Measurements from ENCODE around the gene SCRN1.

The SCRN1 gene, protein sequence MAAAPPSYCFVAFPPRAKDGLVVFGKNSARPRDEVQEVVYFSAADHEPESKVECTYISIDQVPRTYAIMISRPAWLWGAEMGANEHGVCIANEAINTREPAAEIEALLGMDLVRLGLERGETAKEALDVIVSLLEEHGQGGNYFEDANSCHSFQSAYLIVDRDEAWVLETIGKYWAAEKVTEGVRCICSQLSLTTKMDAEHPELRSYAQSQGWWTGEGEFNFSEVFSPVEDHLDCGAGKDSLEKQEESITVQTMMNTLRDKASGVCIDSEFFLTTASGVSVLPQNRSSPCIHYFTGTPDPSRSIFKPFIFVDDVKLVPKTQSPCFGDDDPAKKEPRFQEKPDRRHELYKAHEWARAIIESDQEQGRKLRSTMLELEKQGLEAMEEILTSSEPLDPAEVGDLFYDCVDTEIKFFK

DNA sequence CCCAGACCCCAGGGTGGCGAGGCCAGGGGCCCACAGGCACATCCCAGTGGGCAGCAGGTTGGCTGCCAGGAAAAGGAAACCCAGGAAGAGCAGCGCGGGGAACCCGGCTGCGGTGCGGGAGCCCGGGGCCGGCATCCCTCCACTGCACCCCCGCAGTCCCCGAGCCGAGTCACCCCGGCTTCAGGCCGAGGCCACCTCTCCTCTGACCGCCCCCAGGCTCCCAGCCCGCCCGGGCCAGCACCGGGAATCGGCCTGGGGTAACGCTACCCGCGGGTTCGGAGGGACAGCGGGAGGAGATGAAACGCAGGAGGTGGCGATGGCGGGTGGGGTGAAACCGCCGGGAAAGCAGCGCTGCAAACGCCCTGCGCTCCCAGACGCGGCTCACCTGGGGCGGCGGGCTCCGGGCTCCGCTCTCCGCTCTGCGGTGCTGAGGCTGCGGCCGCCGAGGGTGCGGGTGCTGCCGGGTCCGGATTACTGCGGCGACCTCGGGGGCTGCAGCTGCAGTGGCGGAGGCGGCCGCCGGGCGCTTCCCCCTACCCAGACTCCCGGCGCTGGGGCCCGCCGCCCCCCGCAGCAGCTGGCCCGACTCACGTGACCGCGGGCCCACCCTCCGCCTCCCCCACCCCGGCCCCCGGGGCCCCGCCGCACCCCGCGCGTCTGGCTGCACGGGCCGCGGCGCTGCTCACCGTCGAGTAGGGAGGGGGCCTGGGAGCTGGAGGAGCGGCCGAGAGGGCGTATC is at the start of gene SCRN1:
Gene SCRN1 (minus strand): TSS at position 545 of the 739 bp plus-strand sequence. CDS start 20,734 bp downstream, outside the sequence.
- TF ChIP-seq, protein P1, sequence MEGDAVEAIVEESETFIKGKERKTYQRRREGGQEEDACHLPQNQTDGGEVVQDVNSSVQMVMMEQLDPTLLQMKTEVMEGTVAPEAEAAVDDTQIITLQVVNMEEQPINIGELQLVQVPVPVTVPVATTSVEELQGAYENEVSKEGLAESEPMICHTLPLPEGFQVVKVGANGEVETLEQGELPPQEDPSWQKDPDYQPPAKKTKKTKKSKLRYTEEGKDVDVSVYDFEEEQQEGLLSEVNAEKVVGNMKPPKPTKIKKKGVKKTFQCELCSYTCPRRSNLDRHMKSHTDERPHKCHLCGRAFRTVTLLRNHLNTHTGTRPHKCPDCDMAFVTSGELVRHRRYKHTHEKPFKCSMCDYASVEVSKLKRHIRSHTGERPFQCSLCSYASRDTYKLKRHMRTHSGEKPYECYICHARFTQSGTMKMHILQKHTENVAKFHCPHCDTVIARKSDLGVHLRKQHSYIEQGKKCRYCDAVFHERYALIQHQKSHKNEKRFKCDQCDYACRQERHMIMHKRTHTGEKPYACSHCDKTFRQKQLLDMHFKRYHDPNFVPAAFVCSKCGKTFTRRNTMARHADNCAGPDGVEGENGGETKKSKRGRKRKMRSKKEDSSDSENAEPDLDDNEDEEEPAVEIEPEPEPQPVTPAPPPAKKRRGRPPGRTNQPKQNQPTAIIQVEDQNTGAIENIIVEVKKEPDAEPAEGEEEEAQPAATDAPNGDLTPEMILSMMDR (IDR thresholded peaks at IDR 0.05), result no peak
- no peak for TF ChIP-seq ZFX (IDR thresholded peaks at IDR 0.05; ENCODE audit: borderline replicate concordance)
- H3K27ac ChIP-seq, result peak within 1 kb of the TSS; percentile 46

DNA sequence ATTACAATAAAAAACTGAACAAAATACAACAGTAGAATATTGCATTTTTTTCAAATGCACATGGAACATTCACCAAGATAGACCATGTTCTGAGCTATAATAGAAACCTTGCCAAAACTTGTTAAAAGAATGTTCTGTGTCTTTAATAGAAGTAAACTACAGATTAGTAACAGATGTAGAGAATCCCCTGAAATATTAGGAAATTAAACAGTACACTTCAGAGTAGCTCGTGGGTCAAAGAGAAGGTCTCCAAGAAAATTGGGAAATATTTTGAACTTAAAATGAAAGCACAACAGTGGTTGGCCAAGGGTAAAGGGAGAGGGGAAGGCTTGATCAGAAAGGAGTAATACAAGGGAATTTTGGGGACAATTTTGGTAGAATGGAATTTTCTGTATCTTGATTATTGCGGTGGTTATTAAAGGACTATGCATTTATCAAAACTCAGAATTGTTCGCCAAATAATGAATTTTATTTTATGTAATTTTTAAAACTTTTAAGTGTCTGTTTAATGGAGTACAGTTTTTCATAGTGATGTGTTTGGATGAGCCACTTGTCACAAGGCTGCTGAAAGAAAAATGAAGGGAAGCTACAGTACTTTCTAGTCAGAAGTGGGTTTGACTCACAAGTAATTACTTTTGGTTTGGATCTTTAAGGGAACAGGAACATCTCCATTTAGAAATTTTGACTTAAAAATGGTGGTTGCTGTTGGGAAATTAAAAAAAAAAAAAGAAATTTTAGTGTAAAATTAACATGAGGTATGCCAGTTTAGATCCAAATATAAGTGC is 48.8 kb upstream of the SCRN1 start:
- TF ChIP-seq, protein P1 (IDR thresholded peaks at IDR 0.05), result no peak
- TF ChIP-seq ZFX (IDR thresholded peaks at IDR 0.05; ENCODE audit: borderline replicate concordance), result no peak
- H3K27ac ChIP-seq, result no peak overlapping the region

DNA sequence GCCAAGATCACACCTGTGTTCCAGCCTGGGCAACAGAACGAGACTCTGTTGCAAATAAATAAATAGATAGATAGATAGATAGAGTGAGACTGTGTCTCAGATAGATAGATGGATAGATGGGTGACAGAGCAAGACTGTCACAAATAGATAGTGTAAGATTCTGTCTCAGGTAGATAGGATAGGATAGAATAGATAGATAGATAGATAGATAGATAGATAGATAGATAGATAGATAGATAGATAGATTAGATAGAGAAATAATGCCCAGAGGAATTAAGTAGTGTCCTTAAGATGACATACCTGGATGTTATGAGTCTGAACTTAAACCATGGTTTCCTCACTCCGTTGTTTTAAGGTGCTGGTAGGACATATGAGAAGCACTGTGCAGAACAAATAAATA is 46.6 kb upstream of the SCRN1 start:
- no peak overlapping the region for H3K27ac ChIP-seq
- TF ChIP-seq ZFX (IDR thresholded peaks at IDR 0.05; ENCODE audit: borderline replicate concordance), result no peak
- TF ChIP-seq, protein P1 (IDR thresholded peaks at IDR 0.05), result no peak

- TF ChIP-seq, protein P1 (IDR thresholded peaks at IDR 0.05), result no peak
- no peak for TF ChIP-seq ZFX (IDR thresholded peaks at IDR 0.05; ENCODE audit: borderline replicate concordance)
- no peak overlapping the region for H3K27ac ChIP-seq
Observed at GRCh38 chr7:30034501-30034900, 44.9 kb upstream of the SCRN1 start.

- TF ChIP-seq, protein P1 (IDR thresholded peaks at IDR 0.05), result no peak
- no peak for TF ChIP-seq ZFX (IDR thresholded peaks at IDR 0.05; ENCODE audit: borderline replicate concordance)
- H3K27ac ChIP-seq, result no peak overlapping the region
Observed at GRCh38 chr7:30032310-30033125, 42.9 kb upstream of the SCRN1 start.

GRCh38 chr7:30029696-30030095 is 40.1 kb upstream of the SCRN1 start:
- TF ChIP-seq, protein P1 (IDR thresholded peaks at IDR 0.05), result no peak
- no peak for TF ChIP-seq ZFX (IDR thresholded peaks at IDR 0.05; ENCODE audit: borderline replicate concordance)
- H3K27ac ChIP-seq, result no peak overlapping the region
